Mesangial cell (primary cell): Measurements from ENCODE around the gene ATP1A4. TPM values are rescaled to one million over a fixed set of nuclear protein-coding genes. Genes with fewer than 3 reads are reported as not detected.

ENCODE experiments used
- total RNA-seq: library from RNA; depleted of rRNA; stranded (reverse); fragments of >200 nt; gene quantifications from 2 replicates; pipeline ENCODE4 v1.2.3, GENCODE V29; 2015

The ATP1A4 gene
- total RNA-seq = not detected in 2 replicates

DNA sequence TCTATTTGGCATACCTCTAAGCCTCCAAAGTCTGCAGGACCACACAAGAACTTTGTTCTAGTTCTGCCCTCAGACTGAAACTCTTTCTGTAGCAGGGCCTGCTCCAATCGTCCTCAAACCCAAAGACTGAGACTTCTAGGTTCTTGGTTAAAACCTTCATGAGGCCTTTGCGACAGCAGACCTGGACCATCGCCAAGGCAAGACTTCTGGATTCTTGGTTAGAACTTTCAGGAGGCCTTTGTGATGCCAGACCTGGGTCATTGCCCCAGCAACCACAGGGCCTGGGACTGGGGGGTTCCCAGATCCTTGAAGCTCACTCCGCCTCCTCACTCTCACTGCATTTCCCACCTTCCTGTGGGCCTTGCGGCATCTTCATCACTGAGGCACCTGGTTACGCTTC lies at the start of gene ATP1A4:
Gene ATP1A4, plus strand, starts transcription at position 301 of the 400 bp plus-strand sequence. CDS start 438 bp downstream, outside the sequence.

DNA sequence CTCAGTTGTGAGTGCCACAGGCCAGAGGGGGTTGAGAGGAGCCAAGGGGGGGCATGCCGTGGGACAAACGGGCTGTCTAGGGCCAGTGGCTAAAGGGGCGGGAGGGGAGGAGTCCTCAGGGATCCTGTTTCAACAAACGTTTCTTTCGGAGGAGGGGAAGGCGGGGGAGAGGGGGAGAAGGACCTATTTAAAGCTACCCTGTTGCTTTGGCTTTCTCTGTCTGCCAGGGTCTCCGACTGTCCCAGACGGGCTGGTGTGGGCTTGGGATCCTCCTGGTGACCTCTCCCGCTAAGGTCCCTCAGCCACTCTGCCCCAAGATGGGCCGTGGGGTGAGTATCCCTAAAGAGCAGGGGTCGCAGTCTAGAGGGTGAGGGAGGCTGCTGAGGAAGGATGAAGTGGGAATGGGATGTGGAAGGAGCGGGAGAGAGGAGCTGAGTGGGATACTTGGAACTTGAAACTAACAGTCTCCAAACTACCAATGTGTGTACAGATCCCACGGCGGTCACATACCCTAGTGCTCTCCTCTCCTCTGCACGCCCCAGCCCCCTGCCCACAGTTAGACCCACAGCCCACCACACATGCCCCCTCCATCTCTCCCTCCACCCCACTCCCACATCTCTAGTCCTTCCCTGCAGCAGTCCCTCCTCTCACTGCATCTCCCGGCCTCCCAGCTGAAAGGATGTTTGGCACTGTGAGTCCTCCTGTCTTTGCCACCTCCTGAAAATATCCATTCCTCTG lies 35.7 kb upstream of the ATP1A4 start, which contains the start of gene ATP1A2:
Gene ATP1A2, plus strand, starts transcription at position 215 of the 738 bp plus-strand sequence. Its CDS starts 103 bp downstream, at position 318.

DNA sequence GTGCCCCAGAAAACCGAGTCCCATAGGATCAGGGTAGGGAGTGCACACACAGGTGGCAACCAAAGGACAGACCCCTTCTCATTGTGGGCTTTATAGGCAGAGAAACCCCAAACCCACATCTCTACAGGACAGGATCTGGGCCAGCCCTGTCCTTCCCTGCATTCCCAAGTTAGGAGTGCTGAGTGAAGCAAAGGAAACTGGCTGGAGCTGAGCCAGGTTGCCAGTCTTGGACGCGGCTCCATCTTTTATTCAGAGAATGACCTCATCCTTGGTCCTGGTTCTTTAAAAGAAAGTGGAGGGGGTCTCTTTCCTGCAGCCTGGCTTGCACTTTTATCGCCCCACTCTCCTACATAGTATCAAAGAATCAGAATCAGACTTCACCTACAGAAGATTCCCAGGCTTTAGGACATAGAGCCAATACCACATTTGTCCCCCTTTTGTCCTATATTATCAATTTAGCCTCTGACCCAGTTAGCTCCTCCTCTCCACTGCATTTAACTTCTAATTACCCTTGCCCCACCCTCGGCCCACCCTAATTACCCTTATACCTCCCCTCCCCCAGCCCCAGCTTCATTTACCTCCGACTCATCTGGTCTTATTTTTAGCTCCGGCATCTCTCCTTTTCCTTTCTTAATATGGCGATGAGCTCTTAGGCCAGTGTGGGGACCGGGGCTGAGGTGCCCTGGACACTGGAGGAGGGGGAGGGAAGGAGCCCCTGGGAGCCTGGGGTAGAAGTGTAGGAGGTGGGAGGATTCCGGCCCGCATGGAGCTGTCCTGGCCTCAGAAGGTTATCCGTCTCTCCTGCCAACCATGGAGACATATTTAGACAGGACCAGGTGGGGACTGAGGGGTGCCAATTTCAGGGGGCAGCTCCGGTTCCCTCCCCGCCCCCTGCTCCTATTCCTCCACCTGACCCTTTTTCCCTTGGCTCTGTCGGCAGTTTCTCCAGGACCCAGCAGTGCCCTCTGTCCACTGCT lies 38.5 kb downstream of the ATP1A4 start, which contains the start of gene CASQ1:
Gene CASQ1, plus strand, starts transcription at position 927 of the 977 bp plus-strand sequence. CDS start 177 bp downstream, outside the sequence.

DNA sequence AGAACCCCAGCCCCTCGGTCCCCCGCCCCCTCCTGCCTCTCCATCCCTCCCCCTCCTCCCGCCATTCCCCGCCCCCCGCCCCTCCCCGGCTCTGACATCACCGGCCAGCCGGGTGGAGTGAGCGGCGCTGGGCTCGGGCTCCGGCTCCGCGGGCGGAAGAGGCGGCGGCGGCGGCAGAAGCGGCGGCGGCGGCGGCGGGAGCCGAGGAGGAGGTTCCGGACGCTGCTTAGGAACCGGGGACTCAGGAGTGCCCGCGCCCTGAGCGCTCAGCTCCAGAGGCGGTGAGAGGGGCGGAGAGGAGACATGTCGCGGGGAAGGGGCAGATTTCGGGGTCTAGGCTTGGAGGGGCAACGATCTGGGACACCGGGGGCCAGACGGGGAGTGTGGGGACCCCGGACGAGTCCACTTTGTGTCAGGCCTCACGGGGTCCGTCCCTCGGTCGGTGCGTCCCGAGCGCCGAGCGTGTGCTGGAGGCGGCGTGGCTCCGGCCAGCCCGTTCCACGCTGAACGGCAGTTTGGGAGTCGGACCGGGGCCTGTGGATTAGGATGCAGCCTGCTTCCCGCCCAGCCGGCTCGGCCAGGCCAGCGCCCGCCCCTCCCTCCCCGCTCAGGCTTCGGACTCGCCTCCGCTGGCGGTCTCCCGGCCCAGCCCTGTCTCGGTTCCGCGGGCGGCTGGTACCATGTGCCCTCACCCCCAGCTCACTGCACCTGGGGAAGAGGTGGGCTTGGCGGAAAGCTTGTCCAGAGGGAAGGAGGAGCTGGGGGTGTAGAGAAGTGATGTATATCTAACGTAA lies 54.0 kb downstream of the ATP1A4 start, which contains the start of gene PEA15:
Gene PEA15, plus strand, starts transcription at position 143 of the 794 bp plus-strand sequence. CDS start 6,161 bp downstream, outside the sequence.

Other genes with a start within 250 kb of the ATP1A4 start
- 620 and 1,348 TPM in 2 replicates for gene TAGLN2, start 226.1 kb upstream of the ATP1A4 start, total RNA-seq
- 0.16 and 0.76 TPM in 2 replicates for gene IGSF9, start 206.0 kb upstream of the ATP1A4 start, total RNA-seq
- gene SLAMF9, start 197.4 kb upstream of the ATP1A4 start, total RNA-seq = not detected in 2 replicates
- 2.1 and 3.3 TPM in 2 replicates for gene PIGM, start 119.6 kb upstream of the ATP1A4 start, total RNA-seq
- gene KCNJ10, start 81.4 kb upstream of the ATP1A4 start, total RNA-seq = not detected in 2 replicates
- not detected in 2 replicates for gene KCNJ9, start 70.1 kb upstream of the ATP1A4 start, total RNA-seq
- gene IGSF8, start 53.0 kb upstream of the ATP1A4 start, total RNA-seq = 24.3 and 31.2 TPM in 2 replicates
- under 0.01 TPM in 1 of 2 replicates, not detected in the other for gene ATP1A2, start 35.8 kb upstream of the ATP1A4 start, total RNA-seq
- gene CASQ1, start 39.0 kb downstream of the ATP1A4 start, total RNA-seq = not detected in 2 replicates
- gene PEA15, start 53.8 kb downstream of the ATP1A4 start, total RNA-seq = 89.0 and 125 TPM in 2 replicates
- gene DCAF8, start 110.9 kb downstream of the ATP1A4 start, total RNA-seq = 36.2 and 55.9 TPM in 2 replicates
- gene PEX19, start 133.5 kb downstream of the ATP1A4 start, total RNA-seq = 25.9 and 35.4 TPM in 2 replicates
- gene COPA, start 191.6 kb downstream of the ATP1A4 start, total RNA-seq = 123 and 152 TPM in 2 replicates
- 80.8 and 162 TPM in 2 replicates for gene NCSTN, start 191.8 kb downstream of the ATP1A4 start, total RNA-seq
- gene NHLH1, start 215.5 kb downstream of the ATP1A4 start, total RNA-seq = under 0.01 TPM in 2 replicates
- 7.3 and 13.2 TPM in 2 replicates for gene VANGL2, start 249.0 kb downstream of the ATP1A4 start, total RNA-seq